H7 (cell line): ENCODE results near the gene RAPGEFL1. TPM values are rescaled to one million over a fixed set of nuclear protein-coding genes. Genes with fewer than 3 reads are reported as not detected.
A peak's percentile ranks its signal among the peaks of the same experiment; 100 is the strongest.
"Not testable (repeated sequence)": the region's sequence is repeated elsewhere in the genome, so short reads cannot be mapped to it uniquely, and the experiment has no call there.

Experiments used
- DNase-seq: peaks from one replicate; pipeline ENCODE4 v3.0.0; 2012
- H3K27me3 ChIP-seq: 2 replicates; pipeline ENCODE4 v1.6.0; 2011; ENCODE audit warnings: mild to moderate bottlenecking, low read length; ENCODE audit not compliant: control insufficient read depth, insufficient read depth
- H3K36me3 ChIP-seq: replicated peaks from 2 replicates; pipeline ENCODE4 v1.5.1; 2011; ENCODE audit warnings: low read length; ENCODE audit not compliant: control insufficient read depth, insufficient read depth
- H3K4me3 ChIP-seq: 2 replicates; pipeline ENCODE4 v1.5.1; 2011; ENCODE audit warnings: low read depth, mild to moderate bottlenecking, control low read depth, low read length, moderate library complexity; ENCODE audit not compliant: insufficient read depth
- total RNA-seq: library from RNA; depleted of rRNA; stranded (reverse); fragments of >200 nt; shearing (Covaris generic); gene quantifications from 2 replicates; pipeline ENCODE4 v1.2.3, GENCODE V29; 2014; rRNA removed

Gene RAPGEFL1
- total RNA-seq: 3.9 and 5.4 TPM in 2 replicates

- Histone ChIP-seq H3K27me3 (no peaks in the 10 kb centered on the region; the same call in 1 of the 2 replicates), H3K4me3 (peak within 1 kb of the TSS; percentile 67)
- peak; percentile 98 for DNase-seq
Observed at GRCh38 chr17:40177275-40177874, at the start of gene RAPGEFL1. Gene RAPGEFL1, plus strand, starts transcription at chr17:40177470. Its CDS starts 392 bp downstream, at chr17:40177862.

DNA sequence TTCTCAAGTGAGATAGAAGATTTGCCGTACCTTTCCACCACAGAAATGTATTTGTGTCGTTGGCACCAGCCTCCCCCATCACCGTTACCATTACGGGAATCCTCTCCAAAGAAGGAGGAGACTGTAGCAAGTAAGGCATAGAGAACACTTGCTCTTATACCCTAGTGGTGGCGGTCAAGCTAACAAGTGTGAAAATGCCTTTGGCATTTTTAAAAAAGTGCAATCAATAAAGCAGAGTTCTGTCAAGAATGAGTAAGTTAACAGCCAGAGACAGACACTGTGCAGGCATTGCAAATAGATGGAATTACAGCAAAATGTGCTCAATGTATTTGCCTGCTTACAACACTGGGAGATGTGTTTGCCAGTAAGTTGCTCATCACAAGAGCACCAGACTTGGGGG is 47.8 kb upstream of the RAPGEFL1 start:
- peaks cover 41% of the 10 kb centered on the region for H3K36me3 ChIP-seq
- DNase-seq: no peak

More at GRCh38 chr17:40177275-40177874, at the start of gene RAPGEFL1:
- H3K36me3 ChIP-seq: peaks cover 1% of the 10 kb centered on the region; the same call in 1 of the 2 replicates

DNA sequence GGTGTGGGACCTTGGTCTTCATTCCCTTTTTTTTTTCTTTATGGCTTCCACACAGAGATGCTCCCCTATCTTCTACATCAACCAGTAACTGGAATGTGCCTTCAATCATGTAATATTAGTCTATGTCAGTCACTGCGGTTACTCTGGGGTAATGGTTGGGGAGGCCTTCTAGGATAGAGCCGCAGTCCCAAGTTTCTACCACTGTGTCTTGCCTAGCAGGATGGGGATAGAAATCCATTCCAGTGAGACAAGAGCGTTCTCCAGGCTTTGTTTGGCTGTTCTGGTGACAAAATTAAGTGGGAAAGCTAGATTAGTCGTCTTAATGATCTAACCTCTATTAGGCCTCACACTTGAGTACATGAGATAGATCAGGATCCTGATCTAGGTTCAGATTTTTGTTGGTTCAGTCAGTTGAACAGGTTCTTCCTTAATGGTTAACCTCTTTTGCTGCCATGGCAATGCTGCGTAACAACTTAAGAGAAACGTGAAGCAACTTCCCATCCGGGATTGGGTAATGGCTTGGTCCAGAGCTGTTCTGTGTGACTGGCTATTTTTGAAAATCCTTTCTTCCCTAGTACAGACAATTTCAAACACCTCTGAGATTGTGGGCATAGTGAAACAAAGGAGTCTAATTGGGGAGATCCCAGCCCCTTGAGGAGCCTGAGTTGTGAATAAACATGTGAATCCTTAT is 46.8 kb upstream of the RAPGEFL1 start:
- no peaks in the 10 kb centered on the region for H3K27me3 ChIP-seq
- peaks cover 46% of the 10 kb centered on the region for H3K36me3 ChIP-seq
- no peak overlapping the region for H3K4me3 ChIP-seq
- DNase-seq: no peak

More for the DNA sequence above, 47.8 kb upstream of the RAPGEFL1 start:
- H3K4me3 ChIP-seq: no peak overlapping the region
- H3K27me3 ChIP-seq: no peaks in the 10 kb centered on the region

DNA sequence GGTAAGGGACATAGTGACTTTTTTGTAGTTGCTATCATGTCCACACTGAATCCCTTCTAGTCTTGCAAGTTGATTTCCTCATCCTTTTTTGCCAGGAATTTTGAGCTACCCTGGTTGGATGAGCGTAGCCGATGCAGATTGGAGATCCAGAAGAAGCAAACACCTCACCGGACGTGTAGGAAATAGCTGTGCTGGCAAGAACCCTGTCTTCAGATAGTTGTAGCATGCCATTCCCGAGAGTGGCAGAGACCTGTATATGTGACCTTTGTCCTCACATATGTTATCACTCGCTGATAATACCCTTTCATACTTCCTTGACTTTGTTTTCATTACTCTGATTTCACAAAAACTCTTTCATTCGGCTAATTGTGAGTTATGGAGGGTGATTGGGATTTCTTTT is 43.1 kb upstream of the RAPGEFL1 start:
- H3K27me3 ChIP-seq: no peaks in the 10 kb centered on the region
- H3K36me3 ChIP-seq: peaks cover 44% of the 10 kb centered on the region
- no peak for DNase-seq
- H3K4me3 ChIP-seq: no peak overlapping the region

DNA sequence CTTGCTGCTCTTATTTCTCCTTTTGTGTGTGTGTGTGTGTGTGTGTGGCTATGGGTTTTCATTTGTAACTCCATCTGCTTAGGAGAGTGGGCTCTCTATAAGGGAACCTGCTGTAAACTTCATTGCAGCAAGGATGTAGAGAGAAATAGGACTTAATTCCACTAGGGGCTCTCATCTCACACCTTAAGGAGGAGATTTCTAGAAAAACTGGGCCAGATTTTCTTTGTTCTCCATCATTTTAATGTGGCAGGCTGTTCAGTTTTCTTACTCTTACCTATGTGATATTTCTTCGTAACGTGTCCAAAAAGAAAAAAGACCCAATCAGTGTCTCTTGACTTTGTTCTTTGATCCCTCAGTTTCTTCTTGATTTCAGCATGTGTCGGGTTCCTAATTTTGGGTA is 41.5 kb upstream of the RAPGEFL1 start:
- DNase-seq: no peak
- H3K27me3 ChIP-seq: no peaks in the 10 kb centered on the region
- H3K36me3 ChIP-seq: peaks cover 35% of the 10 kb centered on the region
- H3K4me3 ChIP-seq: no peak overlapping the region

GRCh38 chr17:40139566-40140058 is 37.7 kb upstream of the RAPGEFL1 start:
- H3K4me3 ChIP-seq: peak overlapping the region; percentile 38
- no peak for DNase-seq
- no peaks in the 10 kb centered on the region for H3K27me3 ChIP-seq
- H3K36me3 ChIP-seq: peaks cover 16% of the 10 kb centered on the region

GRCh38 chr17:40143166-40143565 is 34.1 kb upstream of the RAPGEFL1 start:
- DNase-seq, H3K4me3 ChIP-seq, H3K27me3 ChIP-seq, H3K36me3 ChIP-seq: not testable (repeated sequence)

DNA sequence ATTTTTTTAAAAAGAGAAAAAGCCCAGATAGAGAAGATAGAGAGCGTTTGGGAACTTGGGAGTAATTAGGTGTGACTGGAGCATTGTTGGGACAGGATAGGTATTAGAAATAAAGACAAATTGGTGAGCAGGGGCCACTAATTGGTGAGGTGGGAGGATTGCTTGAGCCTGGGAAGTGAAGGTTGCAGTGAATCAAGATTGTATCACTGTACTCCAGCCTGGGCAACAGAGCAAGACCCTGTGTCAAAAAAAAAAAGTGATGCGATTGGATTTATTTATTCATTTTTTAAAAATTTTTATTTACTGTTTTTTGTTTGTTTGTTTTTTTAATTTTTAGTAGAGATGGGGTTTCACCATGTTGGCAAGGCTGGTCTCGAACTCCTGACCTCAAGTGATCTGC is 31.8 kb upstream of the RAPGEFL1 start:
- peaks cover 13% of the 10 kb centered on the region for H3K36me3 ChIP-seq
- no peak overlapping the region for H3K4me3 ChIP-seq
- DNase-seq: no peak
- H3K27me3 ChIP-seq: no peaks in the 10 kb centered on the region

DNA sequence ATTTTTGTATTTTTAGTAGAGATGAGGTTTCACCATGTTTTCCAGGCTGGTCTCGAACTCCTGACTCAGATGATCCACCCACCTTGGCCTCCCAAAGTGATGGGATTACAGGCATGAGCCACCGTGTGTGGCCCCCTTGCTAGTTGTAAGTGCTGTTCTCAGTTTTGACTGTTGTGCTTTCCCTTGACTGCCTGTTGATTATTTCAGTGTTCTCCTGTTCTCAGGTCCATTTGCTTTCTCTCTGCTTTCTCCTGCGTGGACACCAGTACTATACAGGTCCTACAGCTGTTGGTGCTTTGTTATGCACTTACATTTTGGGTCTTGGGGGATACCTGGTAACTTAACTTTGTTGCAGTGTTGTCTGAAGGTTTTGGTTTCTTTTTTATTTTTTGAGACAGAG is 28.7 kb upstream of the RAPGEFL1 start:
- Histone ChIP-seq H3K36me3 (peaks cover 8% of the 10 kb centered on the region), H3K4me3 (no peak overlapping the region), H3K27me3 (no peaks in the 10 kb centered on the region)
- no peak for DNase-seq

DNA sequence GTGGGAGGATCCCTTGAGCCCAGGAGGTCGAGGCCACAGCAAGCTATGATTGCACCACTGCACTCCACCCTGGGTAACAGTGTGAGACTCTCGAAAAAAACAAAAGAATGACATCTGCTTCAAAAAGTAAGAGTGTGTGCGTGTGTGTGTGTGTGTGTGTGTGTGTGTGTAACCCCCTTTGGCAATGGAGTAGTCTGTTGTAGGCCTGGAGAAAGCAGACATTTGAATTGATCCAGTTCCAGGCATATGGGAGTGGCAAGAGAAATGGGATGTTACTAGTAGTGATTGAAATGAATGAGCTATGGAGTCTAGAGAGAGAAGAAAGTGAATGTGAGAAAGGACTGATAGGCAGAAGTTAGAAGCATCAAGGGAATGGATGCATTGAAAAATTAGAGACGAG is 27.0 kb upstream of the RAPGEFL1 start:
- Histone ChIP-seq H3K4me3 (no peak overlapping the region), H3K36me3 (peaks cover 10% of the 10 kb centered on the region), H3K27me3 (no peaks in the 10 kb centered on the region)
- no peak for DNase-seq

DNA sequence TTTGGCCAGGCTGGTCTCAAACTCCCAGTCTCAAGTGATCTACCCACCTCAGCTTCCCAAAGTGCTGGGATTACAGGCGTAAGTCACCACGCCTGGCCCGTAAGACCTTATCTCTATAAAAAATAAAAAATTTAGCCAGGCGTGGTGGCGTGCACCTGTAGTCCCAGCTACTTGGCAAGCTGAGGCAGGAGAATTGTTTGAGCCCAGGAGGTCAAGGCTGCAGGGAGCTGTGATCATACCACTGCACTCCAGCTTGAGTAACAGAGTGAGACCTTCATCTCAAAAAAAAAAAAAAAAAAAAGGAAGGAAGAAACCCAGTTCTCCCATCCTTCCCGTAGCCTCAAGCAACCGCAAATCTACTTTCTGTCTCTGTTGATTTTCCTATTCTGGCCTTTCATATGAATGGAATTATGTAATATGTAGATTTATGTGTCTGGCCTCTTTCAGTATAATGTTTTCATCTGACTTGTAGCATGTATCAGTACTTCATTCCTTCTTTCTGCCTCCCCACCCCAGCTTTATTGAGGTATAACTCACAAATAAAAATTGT is 25.8 kb upstream of the RAPGEFL1 start:
- no peaks in the 10 kb centered on the region for H3K27me3 ChIP-seq
- DNase-seq: no peak
- peaks cover 9% of the 10 kb centered on the region for H3K36me3 ChIP-seq
- no peak overlapping the region for H3K4me3 ChIP-seq

DNA sequence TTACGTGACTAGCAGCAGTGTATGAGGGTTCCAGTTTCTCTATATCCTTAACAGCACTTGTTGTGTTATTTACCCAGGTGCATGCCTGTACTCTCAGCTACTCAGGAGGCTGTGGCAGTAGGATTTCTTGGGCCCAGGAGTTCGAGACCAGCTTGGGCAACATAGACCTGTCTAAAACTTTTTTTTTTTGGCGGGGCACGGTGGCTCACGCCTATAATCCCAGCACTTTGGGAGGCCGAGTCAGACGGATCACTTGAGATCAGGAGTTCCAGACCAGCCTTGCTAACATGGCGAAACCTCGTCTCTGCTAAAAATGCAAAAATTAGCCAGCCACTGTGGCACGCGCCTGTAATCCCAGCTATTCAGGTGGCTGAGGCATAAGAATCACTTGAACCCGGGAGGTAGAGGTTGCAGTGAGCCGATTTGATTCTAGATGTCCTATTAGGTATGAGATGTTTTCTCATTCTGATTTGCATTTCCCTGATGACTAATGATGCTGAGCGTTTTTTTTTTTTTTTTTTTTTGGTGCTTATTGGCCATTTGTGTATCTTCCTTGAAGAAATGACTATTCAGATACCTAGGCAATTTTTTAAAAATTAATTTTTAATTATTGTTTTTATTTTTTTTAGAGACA is 23.6 kb upstream of the RAPGEFL1 start:
- Histone ChIP-seq H3K27me3 (no peaks in the 10 kb centered on the region), H3K4me3 (no peak overlapping the region), H3K36me3 (peaks cover 7% of the 10 kb centered on the region)
- no peak for DNase-seq

- Histone ChIP-seq H3K36me3 (peaks cover 16% of the 10 kb centered on the region), H3K4me3 (no peak overlapping the region), H3K27me3 (no peaks in the 10 kb centered on the region)
- DNase-seq: no peak
Observed at GRCh38 chr17:40157973-40158372, 19.3 kb upstream of the RAPGEFL1 start.

GRCh38 chr17:40158438-40159013 is 18.7 kb upstream of the RAPGEFL1 start:
- peaks cover 20% of the 10 kb centered on the region for H3K36me3 ChIP-seq
- DNase-seq: no peak
- no peaks in the 10 kb centered on the region for H3K27me3 ChIP-seq
- no peak overlapping the region for H3K4me3 ChIP-seq
